Testis (tissue), 3 donors: ENCODE measurements around the gene ALOX15B. TPM values are rescaled to one million over a fixed set of nuclear protein-coding genes. Genes with fewer than 3 reads are reported as not detected.
A peak's percentile ranks its signal among the peaks of the same experiment; 100 is the strongest.

Experiments used
- DNase-seq: peaks from one replicate; pipeline ENCODE4 v3.0.0-alpha.2; 2019
- H3K27ac ChIP-seq, 2 donors: fragments of 200-600 bp; sonication (generic); one replicate each; pipeline ENCODE4 v1.5.1; 2019
- H3K27me3 ChIP-seq: fragments of 200-600 bp; sonication (generic); one replicate; pipeline ENCODE4 v1.5.1; 2019
- H3K36me3 ChIP-seq: fragments of 200-600 bp; sonication (generic); one replicate; pipeline ENCODE4 v1.5.1; 2017; ENCODE audit warnings: low read depth; ENCODE audit errors: missing control alignments
- H3K4me1 ChIP-seq: fragments of 200-600 bp; sonication (generic); one replicate; pipeline ENCODE4 v1.5.1; 2019
- H3K4me3 ChIP-seq, 2 donors: fragments of 200-600 bp; sonication (generic); one replicate each; pipeline ENCODE4 v1.5.1; 2017 to 2019
- H3K9me3 ChIP-seq: fragments of 200-600 bp; sonication (generic); one replicate; pipeline ENCODE4 v1.5.1; 2017
- CTCF ChIP-seq, 3 experiments: fragments of 450-650 bp in 2 of 3; fragments of 200-600 bp in 1 of 3; sonication (generic) in 1 of 3; IDR thresholded peaks; one replicate each; pipeline ENCODE4 v1.5.1; 2016 to 2019; ENCODE audit warnings: antibody characterized with exemption in 3 of 3, mild to moderate bottlenecking in 2 of 3, moderate library complexity in 1 of 3
- POLR2A ChIP-seq: fragments of 450-650 bp; IDR thresholded peaks from one replicate; pipeline ENCODE4 v1.6.1; 2017; ENCODE audit warnings: antibody characterized with exemption, mild to moderate bottlenecking, moderate library complexity
- WGBS, 2 donors: methylation state at CpG; one replicate each; pipeline ENCODE4 v1.1.5; 2018; 5-methylcytosine and 5-hydroxymethylcytosine counted together
- intact Hi-C: fragments of 100-400 bp; cut with DNase I; formaldehyde crosslinking; loops from one replicate; pipeline ENCODE4 v1.15.1; 2023; ENCODE audit warnings: low total_unique reads
- polyA plus RNA-seq: library from polyadenylated mRNA; stranded (reverse); fragments of 350-450 nt; fragmentation: Illumina TruSeq; extraction: RNeasy Lipid Tissue Mini Kit (QIAGEN cat#74804); gene quantifications from one replicate; pipeline ENCODE4 v1.2.3, GENCODE V29; 2014; ENCODE audit warnings: low read depth, low replicate concordance; ENCODE audit not compliant: insufficient read depth
- total RNA-seq, 2 donors: library from RNA; depleted of rRNA; stranded (reverse); fragments of >200 nt; gene quantifications; one replicate each; pipeline ENCODE4 v1.2.3, GENCODE V29; 2016

ALOX15B gene
- total and polyA plus RNA-seq, 3 donors from 2014 or later, result 0.79 to 2.2 (median 1.8) TPM

DNA sequence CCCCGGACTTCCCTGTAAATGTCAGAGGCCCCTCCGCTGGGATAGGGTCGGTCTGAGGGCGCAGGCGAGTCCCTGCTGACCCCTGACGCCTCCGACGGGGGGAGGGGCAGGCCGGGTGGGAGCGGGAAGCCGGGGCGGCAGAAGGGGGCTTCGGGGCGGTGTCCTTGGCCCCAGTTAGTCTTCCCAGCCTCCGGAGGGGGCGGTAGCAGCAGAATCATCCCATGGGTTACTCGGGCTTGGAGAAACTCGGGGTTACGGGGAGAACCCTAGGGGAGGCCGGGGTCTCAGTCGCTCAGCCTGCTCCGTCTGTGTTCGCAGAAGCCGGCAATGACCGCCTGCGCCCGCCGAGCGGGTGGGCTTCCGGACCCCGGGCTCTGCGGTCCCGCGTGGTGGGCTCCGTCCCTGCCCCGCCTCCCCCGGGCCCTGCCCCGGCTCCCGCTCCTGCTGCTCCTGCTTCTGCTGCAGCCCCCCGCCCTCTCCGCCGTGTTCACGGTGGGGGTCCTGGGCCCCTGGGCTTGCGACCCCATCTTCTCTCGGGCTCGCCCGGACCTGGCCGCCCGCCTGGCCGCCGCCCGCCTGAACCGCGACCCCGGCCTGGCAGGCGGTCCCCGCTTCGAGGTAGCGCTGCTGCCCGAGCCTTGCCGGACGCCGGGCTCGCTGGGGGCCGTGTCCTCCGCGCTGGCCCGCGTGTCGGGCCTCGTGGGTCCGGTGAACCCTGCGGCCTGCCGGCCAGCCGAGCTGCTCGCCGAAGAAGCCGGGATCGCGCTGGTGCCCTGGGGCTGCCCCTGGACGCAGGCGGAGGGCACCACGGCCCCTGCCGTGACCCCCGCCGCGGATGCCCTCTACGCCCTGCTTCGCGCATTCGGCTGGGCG lies 35.9 kb upstream of the ALOX15B start:
- Histone ChIP-seq H3K27ac (no peak overlapping the region), H3K4me1 (peaks cover 4% of the 10 kb centered on the region), H3K4me3 (peak overlapping the region; percentile 12 to 34), H3K9me3 (no peaks in the 10 kb centered on the region), H3K27me3 (no peaks in the 10 kb centered on the region), H3K36me3 (no peaks in the 10 kb centered on the region)
- intact Hi-C loops, result no loop called here
- no peak for DNase-seq
- 1% methylated on average over 23 to 34 of the region's 92 CpGs for WGBS, 2 donors
- TF ChIP-seq POLR2A, result no peak
- TF ChIP-seq CTCF (IDR thresholded peaks at IDR 0.05), result no peak

- DNase-seq, result no peak
- Histone ChIP-seq H3K36me3 (no peaks in the 10 kb centered on the region), H3K4me1 (peaks cover 4% of the 10 kb centered on the region), H3K27ac (no peak overlapping the region), H3K27me3 (no peaks in the 10 kb centered on the region), H3K9me3 (no peaks in the 10 kb centered on the region), H3K4me3 (peak overlapping the region; percentile 12 to 34)
- 32 to 40% methylated on average over 5 to 39 of the region's 44 CpGs for WGBS, 2 donors
- no peak for TF ChIP-seq CTCF (IDR thresholded peaks at IDR 0.05)
- TF ChIP-seq POLR2A, result no peak
- intact Hi-C loops, result no loop called here
Observed at GRCh38 chr17:8003594-8004181, 35.2 kb upstream of the ALOX15B start.

- Histone ChIP-seq H3K27ac (no peak overlapping the region), H3K27me3 (no peaks in the 10 kb centered on the region), H3K9me3 (no peaks in the 10 kb centered on the region), H3K4me1 (peaks cover 4% of the 10 kb centered on the region), H3K4me3 (no peak overlapping the region), H3K36me3 (no peaks in the 10 kb centered on the region)
- WGBS, 2 donors, result 85 to 92% methylated on average over 6 of the region's 6 CpGs
- intact Hi-C loops, result no loop called here
- TF ChIP-seq POLR2A (no peak), CTCF (IDR thresholded peaks at IDR 0.05) (no peak)
- DNase-seq, result no peak
Observed at GRCh38 chr17:8004899-8005298, 34.0 kb upstream of the ALOX15B start.

GRCh38 chr17:8005357-8005756 lies 33.5 kb upstream of the ALOX15B start:
- intact Hi-C loops, result no loop called here
- Histone ChIP-seq H3K4me3 (no peak overlapping the region), H3K9me3 (no peaks in the 10 kb centered on the region), H3K36me3 (no peaks in the 10 kb centered on the region), H3K4me1 (peaks cover 4% of the 10 kb centered on the region), H3K27me3 (no peaks in the 10 kb centered on the region), H3K27ac (no peak overlapping the region)
- WGBS, 2 donors, result 50 to 88% methylated on average over 1 of the region's 1 CpG
- no peak for DNase-seq
- no peak for TF ChIP-seq CTCF (IDR thresholded peaks at IDR 0.05)
- TF ChIP-seq POLR2A, result no peak
